ENCODE measurements around the gene XG.
"Not testable (repeated sequence)": the region's sequence is repeated elsewhere in the genome, so short reads cannot be mapped to it uniquely, and the experiment has no call there.

The XG gene

DNA sequence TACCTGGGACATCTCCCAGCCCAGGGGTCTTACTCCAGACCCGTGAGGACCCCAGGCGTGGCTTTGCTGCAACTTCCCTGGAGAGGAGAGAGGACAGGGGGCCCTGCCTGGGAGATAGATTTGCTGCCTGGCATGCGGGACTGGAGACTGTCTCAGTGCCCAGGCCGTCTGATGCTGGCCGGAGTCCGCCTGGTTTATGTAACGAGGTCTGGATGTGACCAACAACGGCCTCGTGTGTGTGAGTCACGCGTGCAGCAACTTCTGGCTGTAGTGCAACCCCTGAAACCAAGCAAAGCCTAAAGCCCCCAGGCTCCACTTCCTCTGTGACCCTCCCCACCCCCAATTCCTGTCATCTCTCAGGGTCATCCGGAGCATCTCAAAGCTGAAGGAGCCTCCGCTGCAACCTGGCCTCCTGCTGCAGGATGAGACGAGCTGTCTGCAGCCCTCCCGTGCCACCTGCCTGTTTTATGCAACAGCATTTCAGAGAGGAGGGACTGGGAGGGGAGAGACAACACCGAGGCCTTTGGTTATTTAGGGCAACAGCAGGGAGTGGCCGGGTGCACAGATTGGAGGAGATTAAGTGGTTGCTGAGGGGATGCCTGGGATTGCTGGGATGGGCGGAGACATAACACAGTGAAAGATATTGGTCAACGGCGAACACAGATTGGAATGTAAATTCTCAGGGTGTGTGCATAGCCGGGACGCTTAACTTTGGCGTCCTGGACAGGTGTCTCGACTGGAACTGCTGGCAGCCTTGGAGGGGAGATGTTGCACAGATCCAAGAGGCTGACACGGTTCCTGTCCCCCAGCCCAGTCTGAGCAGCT, 16.0 kb downstream of the XG start:
- Histone ChIP-seq H3K4me1 (ENCODE audit: insufficient read depth, poor library complexity, severe bottlenecking) (peaks cover 5% of the 10 kb centered on the region), H3K36me3 (ENCODE audit: low read depth) (no peaks in the 10 kb centered on the region), H3K27ac (ENCODE audit: poor library complexity, severe bottlenecking) (no peak overlapping the region), H3K9me3 (ENCODE audit: severe bottlenecking) (no peaks in the 10 kb centered on the region), H3K4me3 (ENCODE audit: severe bottlenecking) (no peak overlapping the region), H3K27me3 (ENCODE audit: insufficient read depth, poor library complexity, severe bottlenecking) (no peaks in the 10 kb centered on the region)
- TF ChIP-seq, protein P1, sequence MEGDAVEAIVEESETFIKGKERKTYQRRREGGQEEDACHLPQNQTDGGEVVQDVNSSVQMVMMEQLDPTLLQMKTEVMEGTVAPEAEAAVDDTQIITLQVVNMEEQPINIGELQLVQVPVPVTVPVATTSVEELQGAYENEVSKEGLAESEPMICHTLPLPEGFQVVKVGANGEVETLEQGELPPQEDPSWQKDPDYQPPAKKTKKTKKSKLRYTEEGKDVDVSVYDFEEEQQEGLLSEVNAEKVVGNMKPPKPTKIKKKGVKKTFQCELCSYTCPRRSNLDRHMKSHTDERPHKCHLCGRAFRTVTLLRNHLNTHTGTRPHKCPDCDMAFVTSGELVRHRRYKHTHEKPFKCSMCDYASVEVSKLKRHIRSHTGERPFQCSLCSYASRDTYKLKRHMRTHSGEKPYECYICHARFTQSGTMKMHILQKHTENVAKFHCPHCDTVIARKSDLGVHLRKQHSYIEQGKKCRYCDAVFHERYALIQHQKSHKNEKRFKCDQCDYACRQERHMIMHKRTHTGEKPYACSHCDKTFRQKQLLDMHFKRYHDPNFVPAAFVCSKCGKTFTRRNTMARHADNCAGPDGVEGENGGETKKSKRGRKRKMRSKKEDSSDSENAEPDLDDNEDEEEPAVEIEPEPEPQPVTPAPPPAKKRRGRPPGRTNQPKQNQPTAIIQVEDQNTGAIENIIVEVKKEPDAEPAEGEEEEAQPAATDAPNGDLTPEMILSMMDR (IDR thresholded peaks at IDR 0.05; ENCODE audit: poor library complexity, severe bottlenecking) = no peak
- DNase-seq (ENCODE audit: low spot score) (no peak), ATAC-seq (ENCODE audit: low read depth) (peak; percentile 92)

DNA sequence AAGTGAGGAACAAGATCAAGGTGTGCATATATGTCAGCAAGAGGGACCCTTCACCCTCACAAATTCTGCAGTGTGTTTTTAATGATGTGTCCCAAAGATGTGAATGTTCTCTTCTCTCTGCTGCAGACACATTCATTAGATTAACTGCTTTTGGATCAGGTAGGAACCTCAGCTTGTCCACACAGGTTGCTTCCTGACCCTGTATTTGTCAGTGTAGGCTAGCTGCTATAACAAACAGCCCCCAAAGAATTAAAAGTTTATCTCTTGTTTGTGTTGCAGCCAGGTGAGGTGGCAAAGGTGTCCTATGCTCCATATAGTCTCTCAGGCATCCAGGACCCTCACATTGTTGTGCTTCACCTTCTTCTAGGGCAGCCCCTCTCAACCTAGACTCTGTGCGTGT, 17.8 kb downstream of the XG start:
- Histone ChIP-seq H3K27me3 (ENCODE audit: insufficient read depth, poor library complexity, severe bottlenecking) (no peaks in the 10 kb centered on the region), H3K4me3 (ENCODE audit: severe bottlenecking) (no peak overlapping the region), H3K9me3 (ENCODE audit: severe bottlenecking) (no peaks in the 10 kb centered on the region), H3K4me1 (ENCODE audit: insufficient read depth, poor library complexity, severe bottlenecking) (peaks cover 5% of the 10 kb centered on the region), H3K36me3 (ENCODE audit: low read depth) (no peaks in the 10 kb centered on the region), H3K27ac (ENCODE audit: poor library complexity, severe bottlenecking) (no peak overlapping the region)
- TF ChIP-seq, protein P1 (IDR thresholded peaks at IDR 0.05; ENCODE audit: poor library complexity, severe bottlenecking) = no peak
- no peak for DNase-seq (ENCODE audit: low spot score)
- ATAC-seq (ENCODE audit: low read depth) = no peak

DNA sequence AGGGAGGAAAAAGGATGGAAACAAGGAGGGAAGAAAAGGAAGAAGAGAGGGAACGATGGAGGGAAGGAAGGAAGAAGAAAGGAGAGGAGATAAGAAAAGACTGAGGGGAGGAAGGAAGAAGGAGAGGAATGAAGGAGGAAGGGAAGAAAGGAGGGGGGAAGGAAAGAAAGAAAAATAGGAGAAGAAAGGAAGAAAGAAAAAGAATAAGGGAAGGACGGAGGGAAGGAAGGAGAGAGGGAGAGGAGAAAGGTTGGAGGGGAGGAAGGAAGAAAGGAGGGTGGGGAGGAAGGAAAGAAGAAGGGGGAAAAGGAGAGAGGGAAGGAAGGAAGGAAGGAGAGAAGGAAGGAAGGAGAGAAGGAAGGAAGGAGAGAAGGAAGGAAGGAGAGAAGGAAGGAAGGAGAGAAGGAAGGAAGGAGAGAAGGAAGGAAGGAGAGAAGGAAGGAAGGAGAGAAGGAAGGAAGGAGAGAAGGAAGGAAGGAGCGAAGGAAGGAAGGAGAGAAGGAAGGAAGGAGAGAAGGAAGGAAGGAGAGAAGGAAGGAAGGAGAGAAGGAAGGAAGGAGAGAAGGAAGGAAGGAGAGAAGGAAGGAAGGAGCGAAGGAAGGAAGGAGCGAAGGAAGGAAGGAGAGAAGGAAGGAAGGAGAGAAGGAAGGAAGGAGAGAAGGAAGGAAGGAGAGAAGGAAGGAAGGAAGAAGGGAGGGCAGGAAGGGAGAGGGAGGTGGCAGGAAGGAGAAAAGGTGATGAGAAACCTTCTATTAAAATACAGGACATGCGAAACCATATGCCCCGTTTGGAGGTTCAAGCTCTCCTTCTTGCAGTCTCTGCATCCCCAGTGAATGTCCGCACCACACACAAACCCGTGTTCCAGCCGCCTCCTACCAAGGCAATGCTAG, 21.6 kb downstream of the XG start:
- DNase-seq (ENCODE audit: low spot score); H3K27ac ChIP-seq (ENCODE audit: poor library complexity, severe bottlenecking); H3K9me3 ChIP-seq (ENCODE audit: severe bottlenecking); ATAC-seq (ENCODE audit: low read depth); H3K4me1 ChIP-seq (ENCODE audit: insufficient read depth, poor library complexity, severe bottlenecking); H3K4me3 ChIP-seq (ENCODE audit: severe bottlenecking); H3K36me3 ChIP-seq (ENCODE audit: low read depth); H3K27me3 ChIP-seq (ENCODE audit: insufficient read depth, poor library complexity, severe bottlenecking): not testable (repeated sequence)

DNA sequence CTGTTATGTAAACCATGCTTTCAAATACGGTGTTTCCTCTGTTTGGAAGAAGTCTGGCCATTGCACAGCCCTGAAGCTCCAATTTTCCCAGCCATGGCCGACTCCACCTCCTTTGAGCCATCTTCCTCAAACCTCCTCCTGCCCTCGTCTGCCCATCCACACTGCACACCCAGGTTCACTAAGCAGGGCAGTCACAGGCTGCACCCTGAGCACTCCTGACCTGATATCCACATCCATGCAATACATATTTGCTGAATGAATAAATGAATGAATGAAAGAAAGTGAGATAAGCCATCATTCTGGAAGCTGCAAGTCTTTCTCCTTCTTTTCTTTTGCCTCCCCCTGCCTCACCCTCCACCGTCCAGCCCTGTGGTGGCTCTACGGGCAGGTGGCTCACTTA, 22.2 kb downstream of the XG start:
- TF ChIP-seq, protein P1 (IDR thresholded peaks at IDR 0.05; ENCODE audit: poor library complexity, severe bottlenecking) = no peak
- H3K27ac ChIP-seq (ENCODE audit: poor library complexity, severe bottlenecking) = no peak overlapping the region
- ATAC-seq (ENCODE audit: low read depth) (no peak), DNase-seq (ENCODE audit: low spot score) (no peak)
- no peaks in the 10 kb centered on the region for H3K4me1 ChIP-seq (ENCODE audit: insufficient read depth, poor library complexity, severe bottlenecking)
- no peaks in the 10 kb centered on the region for H3K27me3 ChIP-seq (ENCODE audit: insufficient read depth, poor library complexity, severe bottlenecking)
- no peaks in the 10 kb centered on the region for H3K9me3 ChIP-seq (ENCODE audit: severe bottlenecking)
- no peaks in the 10 kb centered on the region for H3K36me3 ChIP-seq (ENCODE audit: low read depth)
- no peak overlapping the region for H3K4me3 ChIP-seq (ENCODE audit: severe bottlenecking)

DNA sequence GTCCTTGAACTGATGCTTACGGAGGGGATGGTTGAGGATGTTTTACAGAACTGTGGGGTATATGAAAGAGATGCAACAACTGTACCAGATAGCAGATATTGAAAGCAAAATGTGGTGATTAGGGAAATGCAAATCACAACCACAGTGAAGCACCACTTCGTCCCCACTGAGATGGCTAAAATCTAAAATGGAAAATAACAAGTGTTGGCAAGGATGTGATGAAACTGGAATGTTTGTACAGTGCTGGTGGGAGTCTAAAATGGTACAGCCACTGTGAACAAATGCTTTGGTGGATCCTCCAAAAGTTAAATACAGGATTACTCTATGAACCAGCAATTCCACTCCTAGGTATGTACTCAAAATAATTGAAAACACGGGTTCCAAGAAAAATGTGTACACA, 22.9 kb downstream of the XG start:
- H3K27me3 ChIP-seq (ENCODE audit: insufficient read depth, poor library complexity, severe bottlenecking) = no peaks in the 10 kb centered on the region
- ATAC-seq (ENCODE audit: low read depth) (no peak), DNase-seq (ENCODE audit: low spot score) (no peak)
- H3K9me3 ChIP-seq (ENCODE audit: severe bottlenecking) = no peaks in the 10 kb centered on the region
- no peak overlapping the region for H3K4me3 ChIP-seq (ENCODE audit: severe bottlenecking)
- TF ChIP-seq, protein P1 (IDR thresholded peaks at IDR 0.05; ENCODE audit: poor library complexity, severe bottlenecking) = no peak
- no peaks in the 10 kb centered on the region for H3K4me1 ChIP-seq (ENCODE audit: insufficient read depth, poor library complexity, severe bottlenecking)
- no peaks in the 10 kb centered on the region for H3K36me3 ChIP-seq (ENCODE audit: low read depth)
- H3K27ac ChIP-seq (ENCODE audit: poor library complexity, severe bottlenecking) = no peak overlapping the region

DNA sequence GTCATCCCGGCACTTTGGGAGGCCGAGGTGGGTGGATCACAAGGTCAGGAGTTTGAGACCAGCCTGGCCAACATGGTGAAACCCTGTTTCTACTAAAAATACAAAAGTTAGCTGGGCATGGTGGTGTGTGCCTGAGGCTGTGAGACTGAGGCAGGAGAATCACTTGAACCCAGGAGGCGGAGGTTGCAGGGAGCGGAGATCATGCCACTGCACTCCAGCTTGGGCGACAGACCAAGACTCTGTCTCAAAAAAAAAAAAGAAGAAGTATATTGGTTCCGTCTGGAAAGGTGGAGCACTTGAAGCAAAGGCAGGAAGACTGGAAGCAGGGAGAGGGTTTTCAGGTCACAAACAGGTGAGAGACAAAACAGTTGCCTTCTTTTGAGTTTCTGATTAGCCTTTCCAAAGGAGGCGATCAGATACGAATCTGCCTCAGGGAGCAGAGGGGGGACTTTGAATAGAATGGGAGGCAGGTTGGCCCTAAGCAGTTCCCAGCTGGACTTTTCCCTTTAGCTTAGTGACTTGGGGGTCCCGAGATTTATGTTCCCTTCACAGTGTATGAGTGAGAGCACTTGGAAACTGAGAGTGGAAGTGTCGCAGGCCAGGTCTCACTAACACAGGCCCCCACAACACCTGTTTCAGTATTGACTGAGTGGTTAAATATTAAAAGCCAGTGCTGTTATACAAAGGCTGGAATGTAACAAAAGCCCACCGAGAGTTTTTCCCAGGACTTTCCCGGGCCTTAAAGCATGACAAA, 28.8 kb downstream of the XG start:
- H3K27me3 ChIP-seq (ENCODE audit: insufficient read depth, poor library complexity, severe bottlenecking); H3K4me1 ChIP-seq (ENCODE audit: insufficient read depth, poor library complexity, severe bottlenecking); H3K27ac ChIP-seq (ENCODE audit: poor library complexity, severe bottlenecking); H3K4me3 ChIP-seq (ENCODE audit: severe bottlenecking); H3K9me3 ChIP-seq (ENCODE audit: severe bottlenecking); H3K36me3 ChIP-seq (ENCODE audit: low read depth); DNase-seq (ENCODE audit: low spot score); ATAC-seq (ENCODE audit: low read depth): not testable (repeated sequence)
